GM12878 (cell line): Measurements from ENCODE around the gene FHIP1A. TPM values are rescaled to one million over a fixed set of nuclear protein-coding genes. Genes with fewer than 3 reads are reported as not detected.

ENCODE experiments used
- ATAC-seq: fragments of 200-7000 bp; cut with Tn5 transposase; 3 replicates; pipeline ENCODE4 v1.9.1; 2020; ENCODE audit warnings: mild to moderate bottlenecking, moderate library complexity
- BruUV-seq: library from RNA; stranded (reverse); fragments of 400-500 nt; replicated peaks from 2 replicates; lab custom pipeline; 2021; lab: Mats Ljungman, UMichigan
- CTCF ChIA-PET: fragments of 300-600 bp; sonication (Branson Sonifier 250); formaldehyde crosslinking; extraction: SDS; loops from one replicate; lab custom pipeline; 2021; ENCODE audit warnings: inconsistent platforms; lab: Yijun Ruan, JAX
- POLR2A ChIA-PET: fragments of 350-600 bp; formaldehyde crosslinking; extraction: SDS; loops from one replicate; lab custom pipeline; 2021; ENCODE audit warnings: inconsistent platforms; lab: Charles Lee
- RAD21 ChIA-PET: fragments of 300-600 bp; sonication (Branson Sonifier 250); formaldehyde crosslinking; loops from one replicate; lab custom pipeline; 2023; ENCODE audit warnings: antibody characterized with exemption; ENCODE audit not compliant: unreplicated experiment; lab: Charles Lee
- SMC1A ChIA-PET: fragments of 300-600 bp; sonication (Branson Sonifier 250); formaldehyde crosslinking; loops from one replicate; lab custom pipeline; 2023; ENCODE audit not compliant: unreplicated experiment, uncharacterized antibody; lab: Charles Lee
- DNase-seq: peaks from one replicate; pipeline ENCODE4 v3.0.0-alpha.2; 2011; ENCODE audit warnings: low read depth, low spot score
- FAIRE-seq: peaks from 3 replicates; lab custom pipeline; 2011; peaks lifted over from hg19 to GRCh38; lab: Jason Lieb, UNC
- H2AFZ ChIP-seq: 2 replicates; pipeline ENCODE4 v1.6.0; 2011; ENCODE audit warnings: low read depth, low read length, control low read depth; ENCODE audit not compliant: control insufficient read depth
- H3K27ac ChIP-seq: 2 replicates; pipeline ENCODE4 v1.5.1; 2011; ENCODE audit warnings: control low read depth; ENCODE audit not compliant: control insufficient read depth, insufficient read depth
- H3K27me3 ChIP-seq, 2 experiments: replicated peaks in 1 of 2; 2 replicates each; pipeline versions ENCODE4 v1.6.0 to v1.6.1; 2011; ENCODE audit warnings: low read length in 1 of 2; ENCODE audit not compliant: control insufficient read depth in 2 of 2, insufficient read depth in 2 of 2
- H3K36me3 ChIP-seq, 2 experiments: 2 replicates each; pipeline ENCODE4 v1.5.1; 2011; ENCODE audit warnings: low read length in 1 of 2; ENCODE audit not compliant: control insufficient read depth in 2 of 2, insufficient read depth in 2 of 2
- H3K4me1 ChIP-seq: 2 replicates; pipeline ENCODE4 v1.6.1; 2011; ENCODE audit warnings: mild to moderate bottlenecking, low read length, moderate library complexity, mixed read lengths; ENCODE audit not compliant: control insufficient read depth, insufficient read depth
- H3K4me2 ChIP-seq: 2 replicates; pipeline ENCODE4 v1.6.0; 2011; ENCODE audit warnings: control low read depth; ENCODE audit not compliant: control insufficient read depth, insufficient read depth
- H3K4me3 ChIP-seq: fragments of 200-600 bp; sonication (generic); 2 replicates; pipeline ENCODE4 v1.5.1; 2016
- H3K79me2 ChIP-seq: 2 replicates; pipeline ENCODE4 v1.6.0; 2011; ENCODE audit warnings: low read length; ENCODE audit not compliant: control insufficient read depth, insufficient read depth
- H3K9ac ChIP-seq: 2 replicates; pipeline ENCODE4 v1.8.0; 2011; ENCODE audit warnings: low read length, control low read depth, mixed read lengths; ENCODE audit not compliant: control insufficient read depth, insufficient read depth
- H3K9me3 ChIP-seq: replicated peaks from 3 replicates; pipeline ENCODE4 v1.5.1; 2011; ENCODE audit warnings: mild to moderate bottlenecking, low read length; ENCODE audit not compliant: control insufficient read depth, insufficient read depth
- H4K20me1 ChIP-seq: 2 replicates; pipeline ENCODE4 v1.6.0; 2011; ENCODE audit not compliant: control insufficient read depth, insufficient read depth
- CEBPB ChIP-seq, 2 experiments: fragments of 150-350 bp in 1 of 2; IDR thresholded peaks; 2 replicates each; pipeline ENCODE4 v1.6.1; 2012 to 2014; ENCODE audit warnings: low read depth in 2 of 2, low read length in 2 of 2, borderline replicate concordance in 1 of 2, inconsistent platforms in 1 of 2
- CHD4 ChIP-seq: fragments of 200-600 bp; sonication (generic); IDR thresholded peaks from 2 replicates; pipeline ENCODE4 v1.6.1; 2016; ENCODE audit warnings: mild to moderate bottlenecking
- EED ChIP-seq: sonication (generic); IDR thresholded peaks from 2 replicates; pipeline ENCODE4 v1.6.1; 2016; ENCODE audit warnings: antibody characterized with exemption, low read depth
- FOXK2 ChIP-seq: fragments of 450-650 bp; IDR thresholded peaks from 2 replicates; pipeline ENCODE4 v1.6.1; 2017; ENCODE audit warnings: mild to moderate bottlenecking, moderate library complexity
- IRF4 ChIP-seq: IDR thresholded peaks from 2 replicates; pipeline ENCODE4 v1.6.1; 2011; ENCODE audit warnings: low read depth, low read length
- LARP7 ChIP-seq: fragments of 450-650 bp; IDR thresholded peaks from 2 replicates; pipeline ENCODE4 v1.6.1; 2017; ENCODE audit warnings: mild to moderate bottlenecking
- MEF2A ChIP-seq: IDR thresholded peaks from 2 replicates; pipeline ENCODE4 v1.6.1; 2011; ENCODE audit warnings: low read depth, mild to moderate bottlenecking, low read length, moderate library complexity; ENCODE audit not compliant: insufficient read depth
- MEF2B ChIP-seq: fragments of 450-650 bp; IDR thresholded peaks from 2 replicates; pipeline ENCODE4 v1.6.1; 2018; ENCODE audit warnings: mild to moderate bottlenecking, moderate library complexity; ENCODE audit not compliant: partially characterized antibody, poor library complexity, severe bottlenecking
- MTA2 ChIP-seq: fragments of 450-650 bp; IDR thresholded peaks from 2 replicates; pipeline ENCODE4 v1.6.1; 2016; ENCODE audit warnings: low read depth, mild to moderate bottlenecking, moderate library complexity
- NFIC ChIP-seq: IDR thresholded peaks from 2 replicates; pipeline ENCODE4 v1.6.1; 2012; ENCODE audit warnings: low read depth, mild to moderate bottlenecking, inconsistent platforms, low read length, moderate library complexity
- NR2C1 ChIP-seq: fragments of 450-650 bp; IDR thresholded peaks from 2 replicates; pipeline ENCODE4 v1.6.1; 2017; ENCODE audit warnings: antibody characterized with exemption, mild to moderate bottlenecking, moderate library complexity
- PAX8 ChIP-seq: fragments of 450-650 bp; IDR thresholded peaks from 2 replicates; pipeline ENCODE4 v1.6.1; 2017; ENCODE audit warnings: mild to moderate bottlenecking, moderate library complexity
- PML ChIP-seq: IDR thresholded peaks from 2 replicates; pipeline ENCODE4 v1.6.1; 2012; ENCODE audit warnings: low read length, inconsistent platforms
- POLR2AphosphoS2 ChIP-seq: IDR thresholded peaks from 2 replicates; pipeline ENCODE4 v1.6.1; 2011; ENCODE audit warnings: low read depth, mild to moderate bottlenecking, low read length, improper control_type of control experiment, moderate library complexity
- RCOR1 ChIP-seq: conservative IDR thresholded peaks from 2 replicates; pipeline ENCODE4 v1.6.1; 2012; ENCODE audit warnings: low read depth, low read length, improper control_type of control experiment
- SIX5 ChIP-seq: IDR thresholded peaks from 2 replicates; pipeline ENCODE4 v1.6.1; 2011; ENCODE audit warnings: mild to moderate bottlenecking, low read depth, low read length, moderate library complexity; ENCODE audit not compliant: severe bottlenecking
- SMAD5 ChIP-seq: IDR thresholded peaks from 2 replicates; pipeline ENCODE4 v1.6.1; 2016; ENCODE audit warnings: antibody characterized with exemption, low read depth
- SMARCA5 ChIP-seq: fragments of 450-650 bp; IDR thresholded peaks from 2 replicates; pipeline ENCODE4 v1.6.1; 2017; ENCODE audit warnings: mild to moderate bottlenecking
- SP1 ChIP-seq: IDR thresholded peaks from one replicate; pipeline ENCODE4 v1.6.1; 2011; ENCODE audit warnings: low read depth, low read length
- TARDBP ChIP-seq: IDR thresholded peaks from 2 replicates; pipeline ENCODE4 v1.6.1; 2016; ENCODE audit warnings: borderline replicate concordance
- YY1 ChIP-seq: IDR thresholded peaks from 2 replicates; pipeline ENCODE4 v1.6.1; 2011; ENCODE audit warnings: low read depth, mild to moderate bottlenecking, low read length
- ZNF207 ChIP-seq: fragments of 450-650 bp; IDR thresholded peaks from 2 replicates; pipeline ENCODE4 v1.6.1; 2014; ENCODE audit warnings: antibody characterized with exemption, mild to moderate bottlenecking, borderline replicate concordance
- WGBS: methylation state at CpG from one replicate; pipeline ENCODE4 v1.1.6; 2016; ENCODE audit warnings: low lambda C conversion rate; ENCODE audit not compliant: insufficient replicate concordance, insufficient coverage; ENCODE audit errors: missing lambda C conversion rate; 5-methylcytosine and 5-hydroxymethylcytosine counted together
- in situ Hi-C: fragments of 300-500 bp; cut with MboI; formaldehyde crosslinking; loops from 9 replicates; pipeline ENCODE4 v1.14.3; 2018; ENCODE audit warnings: mixed read lengths
- intact Hi-C: fragments of 100-400 bp; cut with micrococcal nuclease; formaldehyde crosslinking; loops from one replicate; pipeline ENCODE4 v1.14.2; 2022; ENCODE audit not compliant: unreplicated experiment
- polyA plus RNA-seq, 11 experiments: library from polyadenylated mRNA; depleted of rRNA in 4 of 11; unstranded in 6 of 11; stranded (reverse) in 5 of 11; fragments of >200 nt; fragmentation: Nextera tagmentation in 4 of 11; fragmentation: Illumina TruSeq in 1 of 11; extraction: Ambion mirVana in 4 of 11; extraction: Trizol in 1 of 11; gene quantifications; 1 replicate in 1 of 11; 2 replicates in 10 of 11; pipeline versions ENCODE4 v1.2.1 to v1.2.3, GENCODE V29; 2011 to 2016; ENCODE audit warnings: inconsistent platforms in 2 of 11, missing spikeins in 2 of 11, low read depth in 1 of 11
- total RNA-seq, 4 experiments: library from RNA; depleted of rRNA in 3 of 4; stranded (reverse); fragments of >200 nt in 3 of 4; fragmentation: Illumina TruSeq in 1 of 4; extraction: Trizol in 1 of 4; gene quantifications; 2 replicates each; pipeline versions ENCODE4 v1.2.1 to v1.2.3, GENCODE V29; 2013 to 2021
- TF ChIP-seq, protein P1 (sequence below): fragments of 450-650 bp; IDR thresholded peaks from 2 replicates; pipeline ENCODE4 v1.6.1; 2018; ENCODE audit warnings: borderline replicate concordance, mild to moderate bottlenecking; ENCODE audit not compliant: partially characterized antibody

FHIP1A gene
- total and polyA plus RNA-seq, 10 of the 15 experiments (the other 5 are each of a cell fraction or from before 2014, with no cell fraction given): 0.02 to 5.5 (median 0.13) TPM; not detected in 1

DNA sequence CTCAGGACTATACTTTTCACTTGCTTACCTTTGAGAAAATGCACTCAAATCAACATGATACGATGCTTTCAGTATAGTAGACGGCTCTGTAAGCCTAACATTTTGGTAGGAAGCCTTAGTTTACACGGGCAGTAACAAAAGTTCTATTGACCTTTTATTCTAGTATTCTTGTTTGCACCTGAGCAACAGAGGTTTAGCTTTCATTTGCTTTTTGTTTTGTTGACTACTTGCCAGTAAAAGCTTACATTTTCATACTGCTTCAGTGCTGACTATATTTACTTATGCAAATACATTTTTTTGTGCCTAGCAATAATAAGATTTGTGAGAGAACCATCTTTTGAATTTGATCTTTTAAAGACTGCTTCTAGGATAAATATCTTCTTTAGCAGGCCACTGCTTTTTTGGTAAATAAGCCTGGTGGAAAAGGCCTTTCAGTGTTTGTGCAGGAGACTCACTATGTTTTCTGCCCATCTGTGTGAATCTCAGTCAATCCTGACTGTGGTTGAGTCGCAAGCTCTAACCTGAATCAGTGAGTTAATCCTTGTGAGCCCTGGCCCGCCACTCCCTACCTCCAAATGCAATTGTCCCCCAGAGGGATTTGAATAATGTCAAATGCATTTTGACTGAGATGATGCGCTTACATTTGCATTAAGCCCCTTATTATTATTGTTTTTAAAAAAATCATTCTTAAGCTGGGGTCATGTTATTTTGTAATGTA is 21.9 kb downstream of the FHIP1A start:
- FAIRE-seq: no peak

GRCh38 chr4:151431728-151432127 is 22.8 kb downstream of the FHIP1A start:
- Histone ChIP-seq H3K36me3 (no peaks in the 10 kb centered on the region), H3K27me3 (no peaks in the 10 kb centered on the region), H4K20me1 (no peaks in the 10 kb centered on the region), H3K9ac (no peak overlapping the region), H3K27ac (no peak overlapping the region), H3K79me2 (no peaks in the 10 kb centered on the region), H3K4me1 (no peaks in the 10 kb centered on the region), H3K4me2 (no peak overlapping the region), H3K4me3 (no peak overlapping the region), H3K9me3 (no peaks in the 10 kb centered on the region), H2AFZ (no peak overlapping the region)
- intact Hi-C loops: no loop called here
- SMC1A ChIA-PET: interaction anchor here (1.3 kb wide), 2 partner anchors 7 to 9 kb away, joined by 3 to 6 read pairs; no protein-coding TSS in a partner anchor
- POLR2A ChIA-PET: interaction anchor here (1.2 kb wide), 1 partner anchor 23 kb away, joined by 3 read pairs; no protein-coding TSS in a partner anchor
- in situ Hi-C loops: no loop called here
- FAIRE-seq (no peak), ATAC-seq (no peak), DNase-seq (no peak)
- CTCF ChIA-PET: interaction anchor here (1.0 kb wide), 1 partner anchor 17 kb away, joined by 3 read pairs; no protein-coding TSS in a partner anchor
- no TSS peak for BruUV-seq
- RAD21 ChIA-PET: no interaction called here
- TF ChIP-seq PML (no peak), POLR2AphosphoS2 (no peak), ZNF207 (no peak), RCOR1 (no peak), TARDBP (no peak), MEF2B (no peak), NR2C1 (no peak), SMAD5 (no peak), SMARCA5 (no peak)
- TF ChIP-seq, protein P1, sequence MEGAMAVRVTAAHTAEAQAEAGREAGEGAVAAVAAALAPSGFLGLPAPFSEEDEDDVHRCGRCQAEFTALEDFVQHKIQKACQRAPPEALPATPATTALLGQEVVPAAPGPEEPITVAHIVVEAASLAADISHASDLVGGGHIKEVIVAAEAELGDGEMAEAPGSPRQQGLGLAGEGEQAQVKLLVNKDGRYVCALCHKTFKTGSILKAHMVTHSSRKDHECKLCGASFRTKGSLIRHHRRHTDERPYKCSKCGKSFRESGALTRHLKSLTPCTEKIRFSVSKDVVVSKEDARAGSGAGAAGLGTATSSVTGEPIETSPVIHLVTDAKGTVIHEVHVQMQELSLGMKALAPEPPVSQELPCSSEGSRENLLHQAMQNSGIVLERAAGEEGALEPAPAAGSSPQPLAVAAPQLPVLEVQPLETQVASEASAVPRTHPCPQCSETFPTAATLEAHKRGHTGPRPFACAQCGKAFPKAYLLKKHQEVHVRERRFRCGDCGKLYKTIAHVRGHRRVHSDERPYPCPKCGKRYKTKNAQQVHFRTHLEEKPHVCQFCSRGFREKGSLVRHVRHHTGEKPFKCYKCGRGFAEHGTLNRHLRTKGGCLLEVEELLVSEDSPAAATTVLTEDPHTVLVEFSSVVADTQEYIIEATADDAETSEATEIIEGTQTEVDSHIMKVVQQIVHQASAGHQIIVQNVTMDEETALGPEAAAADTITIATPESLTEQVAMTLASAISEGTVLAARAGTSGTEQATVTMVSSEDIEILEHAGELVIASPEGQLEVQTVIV: no peak

More for the DNA sequence above, 21.9 kb downstream of the FHIP1A start:
- H2AFZ ChIP-seq: no peak overlapping the region
- WGBS: 33% methylated on average over 6 of the region's 6 CpGs
- no peaks in the 10 kb centered on the region for H4K20me1 ChIP-seq
- no peaks in the 10 kb centered on the region for H3K36me3 ChIP-seq
- H3K9me3 ChIP-seq: no peaks in the 10 kb centered on the region
- H3K27ac ChIP-seq: no peak overlapping the region
- ChIA-PET SMC1A (interaction anchor here (0.7 to 1.3 kb wide), 3 partner anchors 8 to 20 kb away, joined by 3 to 6 read pairs (median 3); no protein-coding TSS in a partner anchor), POLR2A (no interaction called here), RAD21 (no interaction called here), CTCF (interaction anchor here (1.0 to 1.3 kb wide), 3 partner anchors 8 to 23 kb away, joined by 3 read pairs; no protein-coding TSS in a partner anchor)
- no peaks in the 10 kb centered on the region for H3K79me2 ChIP-seq
- no peak overlapping the region for H3K4me3 ChIP-seq
- in situ Hi-C loops (no loop called here), intact Hi-C loops (no loop called here)
- TF ChIP-seq RCOR1 (no peak), SP1 (no peak), CEBPB (IDR thresholded peaks at IDR 0.05; ENCODE audit: borderline replicate concordance in 1 of 2, low read depth in 2 of 2, low read length in 2 of 2) (no peak), NFIC (no peak), MEF2A (no peak), EED (no peak), IRF4 (no peak), CHD4 (no peak), LARP7 (no peak), PAX8 (no peak), TARDBP (no peak), SIX5 (no peak), FOXK2 (no peak), MTA2 (no peak), YY1 (no peak)
- H3K9ac ChIP-seq: no peak overlapping the region
- no peaks in the 10 kb centered on the region; a peak in 1 of 4 replicates for H3K27me3 ChIP-seq
- ATAC-seq (no peak), DNase-seq (no peak)
- no peak overlapping the region for H3K4me2 ChIP-seq
- no peaks in the 10 kb centered on the region for H3K4me1 ChIP-seq
- BruUV-seq: no TSS peak
